Measurements from ENCODE around the gene DLG2. TPM values are rescaled to one million over a fixed set of nuclear protein-coding genes. Genes with fewer than 3 reads are reported as not detected.

The DLG2 gene
- total and polyA plus RNA-seq, 2 of the 8 experiments (the other 6 are each of a cell fraction or from before 2014, with no cell fraction given), result 1.7 to 14.3 TPM

DNA sequence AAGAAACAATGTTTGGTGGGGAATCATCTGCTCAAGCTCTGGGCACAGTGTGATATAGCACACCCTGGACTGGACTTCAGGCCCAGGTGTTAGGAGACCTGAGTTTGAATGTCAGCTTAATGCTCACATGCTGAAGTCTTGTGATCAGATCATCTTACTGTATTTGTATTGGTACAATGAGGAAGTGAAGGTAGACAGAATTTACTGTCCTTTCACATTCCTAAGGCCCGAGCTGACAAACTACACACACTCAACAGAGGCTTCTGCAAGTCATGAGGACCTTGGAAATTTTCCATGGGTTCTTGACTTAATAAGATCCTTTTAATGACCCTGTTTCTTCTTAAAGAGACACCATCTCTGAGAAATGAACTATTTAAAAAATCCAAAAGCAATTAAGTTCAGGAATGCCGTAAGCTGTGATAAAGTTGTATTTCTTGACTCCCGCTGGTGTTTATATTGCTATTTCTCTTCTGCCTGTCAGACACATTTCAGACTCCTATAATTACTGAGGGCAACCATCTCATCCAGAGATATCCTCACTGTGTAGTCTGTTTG, 802.0 kb downstream of the DLG2 start:
- Histone ChIP-seq H2BK20ac (ENCODE audit: low read length) (no peak overlapping the region), H3K79me1 (ENCODE audit: low read depth, low read length) (no peaks in the 10 kb centered on the region), H3K4ac (replicated peaks; ENCODE audit: insufficient read length, low read depth, low read length) (no peak overlapping the region), H4K20me1 (replicated peaks in 1 of 2; ENCODE audit: control insufficient read depth in 1 of 2, insufficient read depth in 2 of 2, low read length in 2 of 2) (no peaks in the 10 kb centered on the region), H2BK12ac (ENCODE audit: low read depth, low read length) (no peak overlapping the region), H2BK15ac (ENCODE audit: low read length) (no peak overlapping the region), H2AK5ac (ENCODE audit: low read depth, low read length) (no peak overlapping the region), H3K27ac (ENCODE audit: low read depth, low read length) (no peak overlapping the region), H3K36me3 (ENCODE audit: control insufficient read depth in 2 of 4, insufficient read depth in 4 of 4, low read length in 3 of 4) (no peaks in the 10 kb centered on the region), H3K18ac (ENCODE audit: extremely low read depth, low read length) (no peak overlapping the region), H3K9me3 (ENCODE audit: insufficient read depth in 2 of 2, low read depth in 1 of 2, low read length in 1 of 2) (no peaks in the 10 kb centered on the region), H3K79me2 (ENCODE audit: control insufficient read depth in 1 of 2, insufficient read depth in 2 of 2, low read length in 2 of 2) (no peaks in the 10 kb centered on the region), H2AFZ (ENCODE audit: low read length) (no peak overlapping the region), H3K4me3 (ENCODE audit: extremely low read depth in 1 of 4, insufficient read depth in 2 of 4, low read depth in 3 of 4, low read length in 4 of 4) (no peak overlapping the region), H2BK120ac (replicated peaks; ENCODE audit: low read depth, low read length) (no peak overlapping the region), H3K14ac (ENCODE audit: insufficient read length) (no peak overlapping the region), H3K9ac (replicated peaks in 1 of 4; ENCODE audit: extremely low read depth in 1 of 4, low read depth in 3 of 4, low read length in 3 of 4) (no peak overlapping the region), H3K23me2 (ENCODE audit: low read depth, low read length) (no peaks in the 10 kb centered on the region; the same call in 1 of the 2 replicates), H4K8ac (ENCODE audit: extremely low read depth, insufficient read depth, low read length) (no peak overlapping the region), H3K56ac (replicated peaks; ENCODE audit: insufficient read length, low read depth, low read length) (no peak overlapping the region), H4K5ac (ENCODE audit: insufficient read length, low read depth, low read length) (no peak overlapping the region), H2BK5ac (ENCODE audit: low read depth, low read length) (no peak overlapping the region), H3K27me3 (replicated peaks in 1 of 4; ENCODE audit: control insufficient read depth in 3 of 4, extremely low read depth in 1 of 4, insufficient read depth in 3 of 4, low read length in 3 of 4) (no peaks in the 10 kb centered on the region), H3K4me1 (replicated peaks in 1 of 4; ENCODE audit: control insufficient read depth in 3 of 4, insufficient read depth in 4 of 4, low read length in 3 of 4) (no peaks in the 10 kb centered on the region), H3K23ac (ENCODE audit: insufficient read length) (no peak overlapping the region), H3K4me2 (ENCODE audit: insufficient read depth in 1 of 2, low read depth in 2 of 2, low read length in 2 of 2) (no peak overlapping the region), H4K91ac (replicated peaks; ENCODE audit: insufficient read length, low read length) (no peak overlapping the region)
- TF ChIP-seq NANOG (IDR thresholded peaks at IDR 0.05; ENCODE audit: insufficient read depth, low read depth, low read length, poor library complexity, severe bottlenecking) (no peak), YY1 (IDR thresholded peaks at IDR 0.05; ENCODE audit: low read depth, low read length) (no peak)
- 96% methylated on average over 3 of the region's 3 CpGs; no CpG with 5 or more reads in 1 of the 2 experiments for WGBS, 2 experiments (ENCODE audit: extremely low coverage in 1 of 2, insufficient coverage in 1 of 2, insufficient read length in 1 of 2, insufficient replicate concordance in 2 of 2, low coverage in 1 of 2, low lambda C conversion rate in 2 of 2, missing lambda C conversion rate in 1 of 2)
- POLR2A ChIA-PET (ENCODE audit: partially characterized antibody), result interaction anchor here (1.1 kb wide), 1 partner anchor 12 kb away, joined by 3 read pairs; no protein-coding TSS in a partner anchor
- CTCF ChIA-PET (ENCODE audit: partially characterized antibody), result no interaction called here
- DNase-seq (ENCODE audit: low read depth in 1 of 2, low spot score in 2 of 2) (no peak), FAIRE-seq (no peak)
